CD14-positive monocyte (primary cell): ENCODE results near the gene CHRDL2. TPM values are rescaled to one million over a fixed set of nuclear protein-coding genes. Genes with fewer than 3 reads are reported as not detected.

Experiments used
- DNase-seq, 3 donors: peaks; one replicate each; pipeline ENCODE4 v3.0.0-alpha.2; 2011 to 2022
- H2AFZ ChIP-seq: 2 replicates; pipeline ENCODE4 v1.6.0; 2012; ENCODE audit warnings: mild to moderate bottlenecking, low read depth, low read length, inconsistent platforms; ENCODE audit not compliant: insufficient read depth, poor library complexity, severe bottlenecking
- H3K27ac ChIP-seq, 2 donors: 1 replicate in 1 of 2; 2 replicates in 1 of 2; pipeline ENCODE4 v1.5.1; 2012 to 2013; ENCODE audit warnings: low read length in 2 of 2, control low read depth in 1 of 2, inconsistent platforms in 1 of 2, low read depth in 1 of 2, mild to moderate bottlenecking in 1 of 2
- H3K27me3 ChIP-seq, 2 donors: one replicate each; pipeline versions ENCODE4 v1.6.0 to v1.6.1; 2011 to 2013; ENCODE audit warnings: low read length in 2 of 2; ENCODE audit not compliant: control insufficient read depth in 2 of 2, insufficient read depth in 2 of 2
- H3K36me3 ChIP-seq, 2 donors: replicated peaks in 1 of 2; 1 replicate in 1 of 2; 2 replicates in 1 of 2; pipeline versions ENCODE4 v1.5.1 to v1.6.1; 2012 to 2013; ENCODE audit warnings: low read length in 2 of 2, control low read depth in 1 of 2, inconsistent platforms in 1 of 2, mild to moderate bottlenecking in 1 of 2; ENCODE audit not compliant: insufficient read depth in 2 of 2, control insufficient read depth in 1 of 2
- H3K4me1 ChIP-seq, 2 donors: 1 replicate in 1 of 2; 2 replicates in 1 of 2; pipeline versions ENCODE4 v1.5.1 to v1.6.1; 2012 to 2013; ENCODE audit warnings: low read length in 2 of 2, control low read depth in 1 of 2, inconsistent platforms in 1 of 2, mild to moderate bottlenecking in 1 of 2, moderate library complexity in 1 of 2; ENCODE audit not compliant: insufficient read depth in 2 of 2, control insufficient read depth in 1 of 2
- H3K4me2 ChIP-seq: replicated peaks from 2 replicates; pipeline ENCODE3; 2012; ENCODE audit warnings: low read length, moderate library complexity, mild to moderate bottlenecking; ENCODE audit not compliant: poor library complexity, severe bottlenecking; ENCODE audit errors: extremely low read depth
- H3K4me3 ChIP-seq, 3 experiments: fragments of 200-600 bp in 1 of 3; sonication (generic) in 1 of 3; replicated peaks in 1 of 3; 1 replicate in 2 of 3; 2 replicates in 1 of 3; pipeline ENCODE4 v1.5.1; 2011 to 2013; ENCODE audit warnings: low read length in 3 of 3, mild to moderate bottlenecking in 3 of 3, control low read depth in 2 of 3, low read depth in 2 of 3, inconsistent platforms in 1 of 3, moderate library complexity in 1 of 3
- H3K79me2 ChIP-seq: 2 replicates; pipeline ENCODE4 v1.6.0; 2012; ENCODE audit warnings: mild to moderate bottlenecking, control low read depth, inconsistent platforms, low read length, moderate library complexity; ENCODE audit not compliant: insufficient read depth
- H3K9ac ChIP-seq: 2 replicates; pipeline ENCODE4 v1.6.0; 2017; ENCODE audit warnings: low read length, mild to moderate bottlenecking; ENCODE audit not compliant: insufficient read depth, poor library complexity, severe bottlenecking
- H3K9me3 ChIP-seq, 2 donors: replicated peaks in 1 of 2; 1 replicate in 1 of 2; 2 replicates in 1 of 2; pipeline versions ENCODE4 v1.5.1 to v1.6.1; 2012 to 2013; ENCODE audit warnings: low read length in 2 of 2, control low read depth in 1 of 2; ENCODE audit not compliant: control insufficient read depth in 1 of 2, insufficient read depth in 1 of 2
- H4K20me1 ChIP-seq: 2 replicates; pipeline ENCODE4 v1.6.0; 2012; ENCODE audit warnings: mild to moderate bottlenecking, low read length, control low read depth, moderate library complexity; ENCODE audit not compliant: insufficient read depth
- H3K27ac Mint-ChIP-seq, 7 donors: one replicate each; pipeline ENCODE4 v1.8.0; 2020; ENCODE audit warnings: mild to moderate bottlenecking in 7 of 7, mixed read lengths in 7 of 7, moderate library complexity in 6 of 7, inconsistent platforms in 2 of 7
- H3K27me3 Mint-ChIP-seq, 3 donors: one replicate each; pipeline ENCODE4 v1.8.0; 2021 to 2022; ENCODE audit warnings: low read depth in 3 of 3, mild to moderate bottlenecking in 3 of 3, mixed read lengths in 3 of 3, moderate library complexity in 3 of 3, inconsistent platforms in 1 of 3
- H3K36me3 Mint-ChIP-seq, 2 donors: one replicate each; pipeline ENCODE4 v1.8.0; 2020; ENCODE audit warnings: mixed read lengths in 2 of 2, inconsistent platforms in 1 of 2, mild to moderate bottlenecking in 1 of 2
- H3K4me1 Mint-ChIP-seq: one replicate; pipeline ENCODE4 v1.8.0; 2020; ENCODE audit warnings: mild to moderate bottlenecking, mixed read lengths
- H3K4me3 Mint-ChIP-seq, 2 donors: one replicate each; pipeline ENCODE4 v1.8.0; 2020; ENCODE audit warnings: mild to moderate bottlenecking in 2 of 2, mixed read lengths in 2 of 2, moderate library complexity in 1 of 2
- H3K9me3 Mint-ChIP-seq, 7 donors: one replicate each; pipeline ENCODE4 v1.8.0; 2020 to 2022; ENCODE audit warnings: mixed read lengths in 7 of 7, mild to moderate bottlenecking in 6 of 7, moderate library complexity in 6 of 7, inconsistent platforms in 2 of 7
- WGBS: methylation state at CpG from one replicate; pipeline ENCODE4 v1.1.5; 2013; ENCODE audit warnings: missing lambda C conversion rate; ENCODE audit not compliant: insufficient coverage; 5-methylcytosine and 5-hydroxymethylcytosine counted together
- intact Hi-C, 2 donors: fragments of 100-400 bp; cut with micrococcal nuclease; formaldehyde crosslinking; loops; one replicate each; pipeline versions ENCODE4 v1.15.0 to v1.15.1; 2023
- polyA plus RNA-seq, 3 donors: library from polyadenylated mRNA; depleted of rRNA in 1 of 3; unstranded in 2 of 3; stranded (reverse) in 1 of 3; fragments of 300-500 nt in 2 of 3; fragments of >200 nt in 1 of 3; fragmentation: Illumina TruSeq in 2 of 3; gene quantifications; 1 replicate in 2 of 3; 2 replicates in 1 of 3; pipeline ENCODE4 v1.2.3, GENCODE V29; 2012 to 2021
- TF ChIP-seq, protein P1 (sequence below): fragments of 200-600 bp; IDR thresholded peaks from one replicate; pipeline ENCODE4 v1.8.0; 2022; ENCODE audit warnings: antibody characterized with exemption, mild to moderate bottlenecking

Gene CHRDL2
- polyA plus RNA-seq, 3 donors = not detected

DNA sequence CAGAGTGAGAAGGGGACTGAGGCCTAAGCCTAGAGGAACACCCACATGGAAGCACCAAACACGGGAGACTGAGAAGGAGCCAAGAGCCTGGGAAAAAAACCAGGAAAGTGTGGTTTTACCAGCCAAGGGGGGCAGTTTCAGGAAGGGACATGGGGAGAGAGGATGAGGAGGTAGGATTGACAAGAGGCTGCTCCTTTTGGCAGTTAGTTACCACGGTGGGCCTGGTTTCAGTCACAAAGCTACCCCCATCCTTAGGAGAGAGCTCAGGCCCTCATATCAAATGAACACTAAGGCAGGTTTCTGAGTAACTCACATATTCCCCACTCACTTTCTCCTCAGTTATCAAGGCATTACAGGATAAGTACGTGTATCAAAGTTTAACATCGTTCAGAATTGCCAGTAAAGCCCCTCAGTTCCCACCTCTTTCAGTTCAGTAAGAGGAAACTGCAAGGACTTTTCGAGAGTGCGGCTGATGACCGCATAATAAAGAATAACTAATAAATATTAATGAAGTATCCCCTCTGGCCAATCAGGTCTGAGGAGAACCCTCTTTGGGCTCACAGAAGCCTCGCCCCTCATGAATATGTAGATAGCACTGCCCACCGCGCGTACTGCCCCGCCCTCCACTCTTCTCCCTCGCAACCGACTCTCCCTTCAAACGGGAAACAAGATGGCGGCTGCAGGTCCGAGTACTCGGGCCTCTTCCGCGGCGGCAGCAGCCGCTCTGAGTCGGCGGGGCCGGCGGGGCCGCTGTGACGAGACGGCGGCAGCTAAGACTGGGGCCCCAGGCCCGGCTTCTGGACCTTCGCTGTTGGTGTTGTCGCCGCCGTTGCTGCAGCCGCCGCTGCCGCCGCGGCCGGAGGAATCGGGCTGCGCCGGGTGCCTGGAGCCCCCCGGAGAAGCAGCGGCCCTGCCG is 17.2 kb upstream of the CHRDL2 start, which contains the start of gene RNF169:
Gene RNF169, plus strand, starts transcription at position 639 of the 916 bp plus-strand sequence. Its CDS starts 32 bp downstream, at position 671.
- TF ChIP-seq, protein P1, sequence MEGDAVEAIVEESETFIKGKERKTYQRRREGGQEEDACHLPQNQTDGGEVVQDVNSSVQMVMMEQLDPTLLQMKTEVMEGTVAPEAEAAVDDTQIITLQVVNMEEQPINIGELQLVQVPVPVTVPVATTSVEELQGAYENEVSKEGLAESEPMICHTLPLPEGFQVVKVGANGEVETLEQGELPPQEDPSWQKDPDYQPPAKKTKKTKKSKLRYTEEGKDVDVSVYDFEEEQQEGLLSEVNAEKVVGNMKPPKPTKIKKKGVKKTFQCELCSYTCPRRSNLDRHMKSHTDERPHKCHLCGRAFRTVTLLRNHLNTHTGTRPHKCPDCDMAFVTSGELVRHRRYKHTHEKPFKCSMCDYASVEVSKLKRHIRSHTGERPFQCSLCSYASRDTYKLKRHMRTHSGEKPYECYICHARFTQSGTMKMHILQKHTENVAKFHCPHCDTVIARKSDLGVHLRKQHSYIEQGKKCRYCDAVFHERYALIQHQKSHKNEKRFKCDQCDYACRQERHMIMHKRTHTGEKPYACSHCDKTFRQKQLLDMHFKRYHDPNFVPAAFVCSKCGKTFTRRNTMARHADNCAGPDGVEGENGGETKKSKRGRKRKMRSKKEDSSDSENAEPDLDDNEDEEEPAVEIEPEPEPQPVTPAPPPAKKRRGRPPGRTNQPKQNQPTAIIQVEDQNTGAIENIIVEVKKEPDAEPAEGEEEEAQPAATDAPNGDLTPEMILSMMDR = no peak
- Histone ChIP-seq H3K9ac (peak within 1 kb of the TSS; percentile 93), H3K4me2 (peak within 1 kb of the TSS; percentile 93), H4K20me1 (peaks cover 34% of the 10 kb centered on the region), H3K36me3 (no peaks in the 10 kb centered on the region), H3K27ac (peak within 1 kb of the TSS; percentile 64 to 89), H3K9me3 (no peaks in the 10 kb centered on the region), H3K4me3 (peak within 1 kb of the TSS; percentile 50 to 81 (median 63)), H3K27me3 (no peaks in the 10 kb centered on the region), H2AFZ (peak within 1 kb of the TSS; percentile 87), H3K4me1 (peaks cover 26 to 36% of the 10 kb centered on the region in 2 donors), H3K79me2 (peaks cover 50% of the 10 kb centered on the region)
- DNase-seq = peak; percentile 94 to 98 (median 96)
- Mint-ChIP-seq H3K9me3 (peaks cover 0 to 3% (median 0%) of the 10 kb centered on the region in 7 donors), H3K36me3 (peaks cover 0 to 7% of the 10 kb centered on the region in 2 donors), H3K27me3 (peaks cover 2 to 5% (median 2%) of the 10 kb centered on the region in 3 donors), H3K27ac (peak within 1 kb of the TSS; percentile 82 to 93 (median 87)), H3K4me3 (peak within 1 kb of the TSS; percentile 86 to 96), H3K4me1 (peaks cover 36% of the 10 kb centered on the region)
- intact Hi-C loops = loop anchor here (5.0 kb wide), 1 partner anchor 34 kb away; no protein-coding TSS in a partner anchor
- WGBS = under 1% methylated on average over 41 of the region's 47 CpGs

DNA sequence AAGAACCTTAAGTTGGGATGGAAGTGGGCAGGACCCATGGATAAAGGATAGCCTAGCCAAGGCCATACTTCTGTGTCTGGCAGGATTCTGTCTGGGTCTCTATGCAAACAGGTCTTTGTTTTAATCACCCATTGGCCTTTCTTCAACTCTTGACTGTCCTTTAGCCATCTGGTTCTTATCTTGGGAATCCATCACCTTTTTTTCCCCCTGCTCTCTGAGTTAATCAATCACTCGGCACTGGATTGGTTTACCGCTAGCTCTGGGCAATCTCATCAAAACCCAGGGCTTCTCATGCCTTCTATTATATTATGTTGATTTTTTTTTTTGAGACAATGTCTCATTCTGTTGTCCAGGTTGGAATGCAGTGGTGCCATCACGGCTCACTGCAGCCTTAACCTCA is 15.6 kb upstream of the CHRDL2 start:
- Mint-ChIP-seq H3K27me3 (peaks cover 2 to 9% (median 4%) of the 10 kb centered on the region in 3 donors), H3K27ac (no peak overlapping the region), H3K9me3 (peaks cover 0 to 3% (median 0%) of the 10 kb centered on the region in 7 donors), H3K4me1 (peaks cover 30% of the 10 kb centered on the region), H3K36me3 (peaks cover 0 to 3% of the 10 kb centered on the region in 2 donors), H3K4me3 (peak overlapping the region in 1 of 2 donors; percentile 7)
- Histone ChIP-seq H3K27ac (no peak overlapping the region), H3K4me3 (no peak overlapping the region), H3K9me3 (no peaks in the 10 kb centered on the region), H2AFZ (no peak overlapping the region), H3K4me1 (peaks cover 26 to 35% of the 10 kb centered on the region in 2 donors), H3K27me3 (no peaks in the 10 kb centered on the region), H3K36me3 (no peaks in the 10 kb centered on the region), H3K9ac (no peak overlapping the region), H3K4me2 (no peak overlapping the region), H3K79me2 (peaks cover 35% of the 10 kb centered on the region), H4K20me1 (peaks cover 19% of the 10 kb centered on the region)
- no peak for DNase-seq
- TF ChIP-seq, protein P1 = no peak
- intact Hi-C loops = loop anchor here (5.0 kb wide), 1 partner anchor 35 kb away; no protein-coding TSS in a partner anchor
- WGBS = 100% methylated on average over 1 of the region's 3 CpGs
